ENCODE data around the gene ANKRD28. TPM values are rescaled to one million over a fixed set of nuclear protein-coding genes. Genes with fewer than 3 reads are reported as not detected.
A peak's percentile ranks its signal among the peaks of the same experiment; 100 is the strongest.

The ANKRD28 gene
- total RNA-seq, 2 donors from 2014 or later = 18.4 to 35.8 TPM

DNA sequence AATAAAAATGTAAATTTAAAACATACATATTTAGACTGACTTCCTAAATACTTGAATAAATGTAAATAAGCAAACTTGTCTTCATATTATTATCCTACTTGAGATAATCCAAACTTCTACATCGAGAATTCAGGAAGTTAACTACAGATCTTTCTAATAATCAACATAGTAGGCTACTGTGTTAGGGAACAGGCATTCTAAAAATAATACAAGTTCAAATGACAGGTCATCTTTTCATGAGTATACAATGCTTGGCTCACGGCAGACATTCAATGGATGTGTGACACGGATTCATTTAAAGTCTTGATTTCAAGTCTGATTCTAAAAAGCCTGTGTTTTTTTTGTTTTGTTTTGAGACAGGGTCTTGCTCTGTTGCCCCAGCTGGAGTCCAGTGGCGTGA, 107.5 kb downstream of the ANKRD28 start:
- H3K36me3 ChIP-seq = no peaks in the 10 kb centered on the region
- intact Hi-C loops (cut with DNase I) = no loop called here
- no peak for DNase-seq (ENCODE audit: low spot score)
- TF ChIP-seq POLR2AphosphoS5 (IDR thresholded peaks at IDR 0.05) = no peak
- no peak for TF ChIP-seq POLR2A (IDR thresholded peaks at IDR 0.05)
- TF ChIP-seq, protein P1, sequence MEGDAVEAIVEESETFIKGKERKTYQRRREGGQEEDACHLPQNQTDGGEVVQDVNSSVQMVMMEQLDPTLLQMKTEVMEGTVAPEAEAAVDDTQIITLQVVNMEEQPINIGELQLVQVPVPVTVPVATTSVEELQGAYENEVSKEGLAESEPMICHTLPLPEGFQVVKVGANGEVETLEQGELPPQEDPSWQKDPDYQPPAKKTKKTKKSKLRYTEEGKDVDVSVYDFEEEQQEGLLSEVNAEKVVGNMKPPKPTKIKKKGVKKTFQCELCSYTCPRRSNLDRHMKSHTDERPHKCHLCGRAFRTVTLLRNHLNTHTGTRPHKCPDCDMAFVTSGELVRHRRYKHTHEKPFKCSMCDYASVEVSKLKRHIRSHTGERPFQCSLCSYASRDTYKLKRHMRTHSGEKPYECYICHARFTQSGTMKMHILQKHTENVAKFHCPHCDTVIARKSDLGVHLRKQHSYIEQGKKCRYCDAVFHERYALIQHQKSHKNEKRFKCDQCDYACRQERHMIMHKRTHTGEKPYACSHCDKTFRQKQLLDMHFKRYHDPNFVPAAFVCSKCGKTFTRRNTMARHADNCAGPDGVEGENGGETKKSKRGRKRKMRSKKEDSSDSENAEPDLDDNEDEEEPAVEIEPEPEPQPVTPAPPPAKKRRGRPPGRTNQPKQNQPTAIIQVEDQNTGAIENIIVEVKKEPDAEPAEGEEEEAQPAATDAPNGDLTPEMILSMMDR (IDR thresholded peaks at IDR 0.05) = no peak
- peaks cover 4% of the 10 kb centered on the region for H3K4me1 ChIP-seq (replicated peaks)
- no peaks in the 10 kb centered on the region for H3K27me3 ChIP-seq (replicated peaks; ENCODE audit: insufficient read depth)
- no peak overlapping the region for H3K4me3 ChIP-seq
- 91% methylated on average over 4 of the region's 4 CpGs for WGBS
- no peak overlapping the region for H3K27ac ChIP-seq
- H3K9me3 ChIP-seq = no peaks in the 10 kb centered on the region

DNA sequence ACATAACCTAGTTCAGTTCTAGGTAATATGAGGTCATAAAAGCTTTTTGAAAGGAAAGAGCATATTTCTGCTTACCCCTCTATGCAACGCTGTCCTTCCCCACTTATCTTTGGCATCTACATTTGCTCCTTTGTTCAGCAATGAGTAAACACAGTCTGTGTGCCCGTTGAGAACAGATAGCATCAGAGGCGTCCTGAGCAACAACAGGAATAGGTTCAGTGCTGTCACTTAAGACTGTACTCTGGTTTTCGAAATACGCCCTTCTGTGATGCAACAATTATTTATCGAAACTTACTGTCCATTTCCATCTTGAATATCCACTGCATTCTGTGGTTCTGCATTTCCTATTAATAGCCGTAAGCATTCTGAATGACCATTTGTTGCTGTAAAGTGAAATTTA, 111.9 kb downstream of the ANKRD28 start:
- TF ChIP-seq POLR2AphosphoS5 (IDR thresholded peaks at IDR 0.05) = peak; percentile 79
- no peak for TF ChIP-seq POLR2A (IDR thresholded peaks at IDR 0.05)
- TF ChIP-seq, protein P1 (IDR thresholded peaks at IDR 0.05) = no peak
- Histone ChIP-seq H3K27me3 (replicated peaks; ENCODE audit: insufficient read depth) (no peaks in the 10 kb centered on the region), H3K4me3 (no peak overlapping the region), H3K36me3 (no peaks in the 10 kb centered on the region), H3K27ac (peak overlapping the region in 1 of 2 donors; percentile 26), H3K4me1 (replicated peaks) (peaks cover 10% of the 10 kb centered on the region), H3K9me3 (no peaks in the 10 kb centered on the region)
- 19% methylated on average over 7 of the region's 7 CpGs for WGBS
- intact Hi-C loops (cut with DNase I) = no loop called here
- DNase-seq (ENCODE audit: low spot score) = peak; percentile 43

DNA sequence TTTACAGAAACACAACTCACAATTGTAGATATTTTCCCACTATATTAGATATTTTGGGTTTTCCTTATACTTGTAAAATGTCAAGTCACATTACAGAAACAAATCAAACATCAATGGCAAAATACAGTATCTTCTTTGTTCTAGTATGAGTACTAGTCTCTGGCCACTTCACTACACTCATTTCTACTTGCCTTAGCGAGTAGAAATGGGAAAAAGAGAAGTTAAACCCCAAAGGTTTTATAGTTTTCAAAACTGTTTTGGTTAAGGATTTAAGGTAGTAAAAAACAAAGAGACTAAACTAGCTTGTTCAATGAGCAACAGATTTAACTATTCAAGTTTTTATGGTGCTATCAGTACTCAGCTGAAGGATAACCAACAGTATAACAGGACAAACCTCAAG, 114.5 kb downstream of the ANKRD28 start:
- Histone ChIP-seq H3K27me3 (replicated peaks; ENCODE audit: insufficient read depth) (no peaks in the 10 kb centered on the region), H3K27ac (peak overlapping the region in 1 of 2 donors; percentile 10), H3K4me1 (replicated peaks) (peaks cover 10% of the 10 kb centered on the region), H3K4me3 (no peak overlapping the region), H3K36me3 (no peaks in the 10 kb centered on the region), H3K9me3 (no peaks in the 10 kb centered on the region)
- intact Hi-C loops (cut with DNase I) = no loop called here
- TF ChIP-seq, protein P1 (IDR thresholded peaks at IDR 0.05) = no peak
- TF ChIP-seq POLR2A (IDR thresholded peaks at IDR 0.05) (no peak), POLR2AphosphoS5 (IDR thresholded peaks at IDR 0.05) (no peak)
- DNase-seq (ENCODE audit: low spot score) = no peak
- 76% methylated on average over 1 of the region's 1 CpG for WGBS

DNA sequence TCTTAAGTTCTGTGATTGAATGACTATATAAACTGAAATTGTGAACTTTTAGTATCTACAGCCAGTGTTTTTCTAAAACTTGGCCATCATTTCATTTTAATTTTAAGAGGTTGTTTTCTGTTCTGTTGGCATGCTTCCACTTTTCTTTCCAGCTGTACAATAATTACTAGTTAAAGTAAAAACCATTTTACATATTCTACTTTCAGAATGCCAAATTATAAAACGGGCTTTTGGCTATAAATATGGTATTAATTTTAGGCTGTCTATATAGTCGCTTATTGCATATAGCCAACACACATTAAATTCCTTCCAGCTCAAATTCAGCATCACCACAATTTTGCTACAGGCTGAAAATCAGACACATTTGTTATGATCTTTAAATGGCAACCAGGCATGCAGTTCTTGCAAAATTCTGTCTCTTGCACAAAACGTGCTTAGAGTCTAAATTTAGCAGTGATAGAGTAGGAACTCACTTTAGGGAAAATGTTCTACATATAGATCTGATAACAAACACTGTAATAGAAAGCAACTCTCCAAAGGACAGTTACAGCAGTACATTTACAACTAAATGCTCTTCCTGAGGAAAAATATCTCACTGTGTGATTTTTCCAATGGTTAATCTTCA, 115.1 kb downstream of the ANKRD28 start:
- no peak overlapping the region for H3K27ac ChIP-seq
- intact Hi-C loops (cut with DNase I) = no loop called here
- H3K4me3 ChIP-seq = no peak overlapping the region
- no peaks in the 10 kb centered on the region for H3K27me3 ChIP-seq (replicated peaks; ENCODE audit: insufficient read depth)
- 17% methylated on average over 3 of the region's 3 CpGs for WGBS
- H3K4me1 ChIP-seq (replicated peaks) = peaks cover 10% of the 10 kb centered on the region
- H3K9me3 ChIP-seq = no peaks in the 10 kb centered on the region
- no peak for DNase-seq (ENCODE audit: low spot score)
- H3K36me3 ChIP-seq = no peaks in the 10 kb centered on the region
- no peak for TF ChIP-seq POLR2AphosphoS5 (IDR thresholded peaks at IDR 0.05)
- TF ChIP-seq, protein P1 (IDR thresholded peaks at IDR 0.05) = no peak
- TF ChIP-seq POLR2A (IDR thresholded peaks at IDR 0.05) = no peak

DNA sequence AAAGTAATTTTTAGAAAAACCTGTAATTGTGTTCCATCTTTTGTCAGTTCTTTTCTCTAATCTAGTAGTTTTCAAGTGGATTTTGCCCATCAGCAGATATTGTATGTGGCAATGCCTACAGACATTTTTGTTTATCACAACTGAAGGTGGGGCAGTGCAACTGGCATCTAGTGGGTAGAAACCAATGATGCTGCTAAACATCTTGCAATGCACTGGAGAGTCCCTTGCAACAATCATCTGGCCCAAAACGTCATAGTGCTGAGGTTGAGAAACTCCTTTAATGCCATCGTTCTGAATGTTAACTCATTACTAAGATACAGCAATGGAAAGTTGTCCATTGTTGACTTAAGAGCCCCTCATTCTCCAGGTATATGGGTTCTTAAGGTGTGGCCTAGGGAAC, 116.1 kb downstream of the ANKRD28 start:
- intact Hi-C loops (cut with DNase I) = no loop called here
- H3K4me3 ChIP-seq = no peak overlapping the region
- H3K9me3 ChIP-seq = no peaks in the 10 kb centered on the region
- 92% methylated on average over 2 of the region's 2 CpGs for WGBS
- no peak for DNase-seq (ENCODE audit: low spot score)
- peaks cover 10% of the 10 kb centered on the region for H3K4me1 ChIP-seq (replicated peaks)
- H3K36me3 ChIP-seq = no peaks in the 10 kb centered on the region
- TF ChIP-seq, protein P1 (IDR thresholded peaks at IDR 0.05) = no peak
- TF ChIP-seq POLR2A (IDR thresholded peaks at IDR 0.05) (no peak), POLR2AphosphoS5 (IDR thresholded peaks at IDR 0.05) (no peak)
- no peak overlapping the region for H3K27ac ChIP-seq
- H3K27me3 ChIP-seq (replicated peaks; ENCODE audit: insufficient read depth) = no peaks in the 10 kb centered on the region

Measured in prostate gland (tissue), 2 donors.